ENCODE data around the gene PRKN.

The PRKN gene

GRCh38 chr6:162525181-162525580, 202.4 kb downstream of the PRKN start:
- Histone ChIP-seq H3K27ac (replicated peaks) (no peak overlapping the region), H3K27me3 (ENCODE audit: insufficient read depth, poor library complexity, severe bottlenecking) (no peaks in the 10 kb centered on the region), H3K4me3 (replicated peaks; ENCODE audit: insufficient read depth, low read length) (no peak overlapping the region)
- no peak for DNase-seq (ENCODE audit: low read depth in 1 of 2, low spot score in 1 of 2)
- TF ChIP-seq SPI1 (IDR thresholded peaks at IDR 0.05; ENCODE audit: borderline replicate concordance, low read depth) (no peak), POLR2AphosphoS5 (IDR thresholded peaks at IDR 0.05; ENCODE audit: low read depth) (no peak), REST (IDR thresholded peaks at IDR 0.05; ENCODE audit: insufficient replicate concordance, low read depth) (no peak), GABPA (IDR thresholded peaks at IDR 0.05; ENCODE audit: low read depth) (no peak)

GRCh38 chr6:162512744-162513143, 214.8 kb downstream of the PRKN start:
- no peak overlapping the region for H3K4me3 ChIP-seq (replicated peaks; ENCODE audit: insufficient read depth, low read length)
- no peaks in the 10 kb centered on the region for H3K27me3 ChIP-seq (ENCODE audit: insufficient read depth, poor library complexity, severe bottlenecking)
- TF ChIP-seq CTCF (IDR thresholded peaks at IDR 0.05; ENCODE audit: insufficient read depth, low read length) = no peak
- no peak for TF ChIP-seq POLR2AphosphoS5 (IDR thresholded peaks at IDR 0.05; ENCODE audit: low read depth)
- TF ChIP-seq SPI1 (IDR thresholded peaks at IDR 0.05; ENCODE audit: borderline replicate concordance, low read depth) = no peak
- no peak for TF ChIP-seq GABPA (IDR thresholded peaks at IDR 0.05; ENCODE audit: low read depth)
- no peak for TF ChIP-seq REST (IDR thresholded peaks at IDR 0.05; ENCODE audit: insufficient replicate concordance, low read depth)
- no peak overlapping the region for H3K27ac ChIP-seq (replicated peaks)
- DNase-seq (ENCODE audit: low read depth in 1 of 2, low spot score in 1 of 2) = no peak

GRCh38 chr6:162497389-162497788, 230.2 kb downstream of the PRKN start:
- no peaks in the 10 kb centered on the region for H3K27me3 ChIP-seq (ENCODE audit: insufficient read depth, poor library complexity, severe bottlenecking)
- H3K27ac ChIP-seq (replicated peaks) = no peak overlapping the region
- no peak overlapping the region for H3K4me3 ChIP-seq (replicated peaks; ENCODE audit: insufficient read depth, low read length)
- no peak for DNase-seq (ENCODE audit: low read depth in 1 of 2, low spot score in 1 of 2)
- no peak for TF ChIP-seq SPI1 (IDR thresholded peaks at IDR 0.05; ENCODE audit: borderline replicate concordance, low read depth)
- no peak for TF ChIP-seq CTCF (IDR thresholded peaks at IDR 0.05; ENCODE audit: insufficient read depth, low read length)
- no peak for TF ChIP-seq REST (IDR thresholded peaks at IDR 0.05; ENCODE audit: insufficient replicate concordance, low read depth)
- TF ChIP-seq POLR2AphosphoS5 (IDR thresholded peaks at IDR 0.05; ENCODE audit: low read depth) = no peak
- TF ChIP-seq GABPA (IDR thresholded peaks at IDR 0.05; ENCODE audit: low read depth) = no peak
